Epithelial cell of alveolus of lung (primary cell): ENCODE data around the gene GATB. TPM values are rescaled to one million over a fixed set of nuclear protein-coding genes. Genes with fewer than 3 reads are reported as not detected.

Experiments used
- total RNA-seq: library from RNA; depleted of rRNA; stranded (reverse); fragments of >200 nt; gene quantifications from 2 replicates; pipeline ENCODE4 v1.2.1, GENCODE V29; 2015

Gene GATB
- 19.1 and 21.7 TPM in 2 replicates for total RNA-seq

GRCh38 chr4:151760712-151761661 is at the start of gene GATB:
GATB (minus strand) TSS chr4:151761007; CDS start chr4:151760982, 25 bp downstream.

